Measurements from ENCODE around the gene ZNF462. TPM values are rescaled to one million over a fixed set of nuclear protein-coding genes. Genes with fewer than 3 reads are reported as not detected.

Gene ZNF462, protein sequence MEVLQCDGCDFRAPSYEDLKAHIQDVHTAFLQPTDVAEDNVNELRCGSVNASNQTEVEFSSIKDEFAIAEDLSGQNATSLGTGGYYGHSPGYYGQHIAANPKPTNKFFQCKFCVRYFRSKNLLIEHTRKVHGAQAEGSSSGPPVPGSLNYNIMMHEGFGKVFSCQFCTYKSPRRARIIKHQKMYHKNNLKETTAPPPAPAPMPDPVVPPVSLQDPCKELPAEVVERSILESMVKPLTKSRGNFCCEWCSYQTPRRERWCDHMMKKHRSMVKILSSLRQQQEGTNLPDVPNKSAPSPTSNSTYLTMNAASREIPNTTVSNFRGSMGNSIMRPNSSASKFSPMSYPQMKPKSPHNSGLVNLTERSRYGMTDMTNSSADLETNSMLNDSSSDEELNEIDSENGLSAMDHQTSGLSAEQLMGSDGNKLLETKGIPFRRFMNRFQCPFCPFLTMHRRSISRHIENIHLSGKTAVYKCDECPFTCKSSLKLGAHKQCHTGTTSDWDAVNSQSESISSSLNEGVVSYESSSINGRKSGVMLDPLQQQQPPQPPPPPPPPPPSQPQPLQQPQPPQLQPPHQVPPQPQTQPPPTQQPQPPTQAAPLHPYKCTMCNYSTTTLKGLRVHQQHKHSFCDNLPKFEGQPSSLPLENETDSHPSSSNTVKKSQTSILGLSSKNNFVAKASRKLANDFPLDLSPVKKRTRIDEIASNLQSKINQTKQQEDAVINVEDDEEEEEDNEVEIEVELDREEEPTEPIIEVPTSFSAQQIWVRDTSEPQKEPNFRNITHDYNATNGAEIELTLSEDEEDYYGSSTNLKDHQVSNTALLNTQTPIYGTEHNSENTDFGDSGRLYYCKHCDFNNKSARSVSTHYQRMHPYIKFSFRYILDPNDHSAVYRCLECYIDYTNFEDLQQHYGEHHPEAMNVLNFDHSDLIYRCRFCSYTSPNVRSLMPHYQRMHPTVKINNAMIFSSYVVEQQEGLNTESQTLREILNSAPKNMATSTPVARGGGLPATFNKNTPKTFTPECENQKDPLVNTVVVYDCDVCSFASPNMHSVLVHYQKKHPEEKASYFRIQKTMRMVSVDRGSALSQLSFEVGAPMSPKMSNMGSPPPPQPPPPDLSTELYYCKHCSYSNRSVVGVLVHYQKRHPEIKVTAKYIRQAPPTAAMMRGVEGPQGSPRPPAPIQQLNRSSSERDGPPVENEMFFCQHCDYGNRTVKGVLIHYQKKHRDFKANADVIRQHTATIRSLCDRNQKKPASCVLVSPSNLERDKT (N-terminal part only)
- total RNA-seq (2012; rRNA removed) (16.1 and 18.8 TPM in 2 replicates), polyA plus RNA-seq (2012; rRNA removed) (6.1 and 7.8 TPM in 2 replicates), Bru-seq, nascent RNA (percentile 83 among the genes with signal in this experiment), BruChase-seq, experiment 1, labeled RNA remaining after a 6-hour chase (percentile 58 among the genes with signal in this experiment), BruChase-seq, experiment 2, labeled RNA remaining after a 2-hour chase (percentile 74 among the genes with signal in this experiment)
- 2.6 TPM in 2 replicates for polyA plus RNA-seq (2012; cell fraction: cytosol; rRNA removed)
- polyA plus RNA-seq (2012; cell fraction: nucleus; rRNA removed; ENCODE audit: low replicate concordance), result 5.7 and 10.1 TPM in 2 replicates
- long read RNA-seq, partial matches to known transcripts, result 2 of 6 reads
- long read RNA-seq, other reads (novel, unspliced or antisense), result 4 of 6 reads

DNA sequence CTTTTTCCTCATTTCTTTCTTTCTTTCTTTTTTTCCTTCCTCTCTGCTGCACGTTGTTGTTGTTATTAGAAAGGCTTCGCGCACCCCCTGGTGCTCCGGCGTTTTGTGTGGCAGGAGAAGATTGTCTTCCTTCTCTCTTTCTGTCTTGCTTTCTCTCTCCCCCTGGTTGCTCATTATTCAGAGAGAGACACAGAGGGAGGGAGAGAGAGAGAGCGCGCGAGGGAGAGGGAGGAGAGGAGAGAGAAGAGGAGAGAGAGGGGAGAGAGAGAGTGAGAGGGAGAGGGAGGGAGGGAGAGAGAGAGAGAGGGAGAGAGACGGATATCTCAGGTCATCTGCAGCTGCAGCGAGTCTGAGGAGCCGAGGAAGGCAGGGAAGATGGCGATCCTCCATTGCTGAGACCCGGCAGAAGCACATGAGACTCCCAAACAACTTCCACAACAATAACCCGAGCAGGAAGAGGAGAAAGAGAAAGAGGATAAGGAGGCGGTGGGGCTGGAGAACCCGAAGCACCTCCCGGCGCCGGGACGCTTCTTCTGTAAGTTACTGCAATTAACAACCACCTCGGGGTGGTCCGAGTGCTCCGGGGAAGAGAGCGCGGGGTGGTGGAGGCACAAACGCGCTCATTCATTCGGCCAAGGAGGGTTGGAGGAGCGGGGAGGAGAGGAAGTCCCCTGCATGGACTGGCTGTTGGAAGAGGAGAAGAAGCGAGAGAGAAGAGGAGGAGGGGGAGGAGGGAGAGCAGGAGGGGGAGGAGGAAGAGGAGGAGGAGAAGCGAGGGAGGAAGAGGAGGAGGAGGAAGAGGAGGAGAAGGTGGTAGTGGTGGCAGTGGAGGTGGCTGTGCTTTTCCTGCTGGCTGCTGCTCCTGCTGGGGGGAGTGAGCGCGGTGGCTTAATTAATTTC, at the start of gene ZNF462:
Gene ZNF462, plus strand, starts transcription at position 346 of the 900 bp plus-strand sequence. CDS start 60,218 bp downstream, outside the sequence.
- H4K91ac ChIP-seq (ENCODE audit: insufficient read depth, low read depth, low read length), result peak within 1 kb of the TSS; percentile 62
- H3K9ac ChIP-seq (ENCODE audit: low read depth, low read length), result peak within 1 kb of the TSS; percentile 80
- peak; percentile 79 for DNase-seq
- no TSS peak for BruUV-seq (replicated peaks)
- no peaks in the 10 kb centered on the region for H3K9me1 ChIP-seq (ENCODE audit: insufficient read depth, low read length)
- dilution Hi-C loops (cut with HindIII; ENCODE audit: low sequenced_read_pairs, unreplicated experiment) (no loop called here), in situ Hi-C loops (cut with MboI; ENCODE audit: low sequenced_read_pairs) (loop anchor here (5.0 kb wide), 1 partner anchor 59 kb away; no protein-coding TSS in a partner anchor), intact Hi-C loops (cut with micrococcal nuclease) (loop anchor here (1.0 to 10.0 kb wide), 9 partner anchors 58 to 1021 kb away; partner anchors contain the start of gene RAD23B)
- H4K8ac ChIP-seq (ENCODE audit: low read depth in 2 of 2, low read length in 2 of 2), result peak within 1 kb of the TSS; percentile 26 to 82
- peak within 1 kb of the TSS; percentile 56 for H3K18ac ChIP-seq (ENCODE audit: low read depth, low read length)
- peak within 1 kb of the TSS; percentile 12; the same call in 1 of the 2 replicates for H2BK20ac ChIP-seq (ENCODE audit: low read depth, low read length)
- WGBS, 2 experiments (ENCODE audit: extremely low coverage in 2 of 2, insufficient read length in 1 of 2), result 0% methylated on average over 3 of the region's 33 CpGs; no CpG with 5 or more reads in 1 of the 2 experiments
- peak within 1 kb of the TSS; percentile 63 for H2BK5ac ChIP-seq (ENCODE audit: low read depth, low read length, poor library complexity, severe bottlenecking)
- peak within 1 kb of the TSS; percentile 93 for H2AFZ ChIP-seq (replicated peaks; ENCODE audit: low read length, poor library complexity)
- ChIA-PET CTCF (interaction anchor here (1.1 kb wide), 1 partner anchor 60 kb away, joined by 3 read pairs; no protein-coding TSS in a partner anchor), POLR2A (ENCODE audit: unreplicated experiment) (interaction anchor here (0.6 to 1.1 kb wide), 4 partner anchors 21 to 415 kb away, joined by 3 to 7 read pairs (median 4); no protein-coding TSS in a partner anchor)
- peak within 1 kb of the TSS; percentile 40 for H2AK5ac ChIP-seq (ENCODE audit: low read depth, low read length)
- peaks cover 2% of the 10 kb centered on the region; the same call in 1 of the 2 replicates for H3K9me3 ChIP-seq (ENCODE audit: control insufficient read depth, insufficient read depth, low read length)
- peak within 1 kb of the TSS; percentile 49; the same call in 2 of the 3 replicates for H2BK15ac ChIP-seq (ENCODE audit: low read depth, low read length)
- H3K79me1 ChIP-seq (ENCODE audit: low read depth in 1 of 2, low read length in 2 of 2), result peaks cover 3 to 26% of the 10 kb centered on the region in 2 experiments
- 0 out of 2 replicates have a peak within 1 kb of the TSS, but pooled peaks have one; percentile 13 for H4K5ac ChIP-seq (ENCODE audit: low read depth, low read length)
- H3K4me1 ChIP-seq (ENCODE audit: control insufficient read depth, insufficient read depth, low read length), result no peaks in the 10 kb centered on the region
- peak within 1 kb of the TSS; percentile 70 for H3K23ac ChIP-seq (ENCODE audit: low read depth, low read length)
- peak; percentile 43 for ATAC-seq (ENCODE audit: low read depth)
- no peaks in the 10 kb centered on the region for H3K36me3 ChIP-seq (ENCODE audit: control insufficient read depth, insufficient read depth, low read length)
- H3K4me2 ChIP-seq (ENCODE audit: low read depth, low read length), result peak within 1 kb of the TSS; percentile 82
- H2BK120ac ChIP-seq (ENCODE audit: low read depth, low read length), result peak within 1 kb of the TSS; percentile 82
- peak within 1 kb of the TSS; percentile 80 for H2AK9ac ChIP-seq (replicated peaks; ENCODE audit: low read depth, low read length, poor library complexity)
- no peaks in the 10 kb centered on the region for H4K20me1 ChIP-seq (ENCODE audit: insufficient read depth, low read length)
- H3K4me3 ChIP-seq (ENCODE audit: insufficient read depth, low read depth, low read length), result peak within 1 kb of the TSS; percentile 68
- H3K56ac ChIP-seq (ENCODE audit: extremely low read depth, insufficient read depth, low read length), result peak within 1 kb of the TSS; percentile 69
- H3K27me3 ChIP-seq (ENCODE audit: control insufficient read depth, insufficient read depth, low read length), result peaks cover 9% of the 10 kb centered on the region
- H3K4ac ChIP-seq (ENCODE audit: low read depth, low read length), result peak within 1 kb of the TSS; percentile 81
- H3K27ac ChIP-seq (ENCODE audit: insufficient read depth, low read length), result peak within 1 kb of the TSS; percentile 89
- H3K14ac ChIP-seq (replicated peaks; ENCODE audit: low read depth, low read length), result peak within 1 kb of the TSS; percentile 84
- TF ChIP-seq CHD1 (IDR thresholded peaks at IDR 0.05; ENCODE audit: low read depth, low read length) (no peak), CEBPB (IDR thresholded peaks at IDR 0.05; ENCODE audit: low read depth, low read length) (no peak), POLR2A (IDR thresholded peaks at IDR 0.05; ENCODE audit: low read depth, low read length) (peak; percentile 16; the same call in 1 of the 2 replicates), FOS (IDR thresholded peaks at IDR 0.05; ENCODE audit: low read depth, low read length) (no peak), BHLHE40 (IDR thresholded peaks at IDR 0.05; ENCODE audit: low read depth, low read length) (no peak), RCOR1 (IDR thresholded peaks at IDR 0.05; ENCODE audit: insufficient replicate concordance, low read length) (no peak), USF2 (IDR thresholded peaks at IDR 0.05; ENCODE audit: low read depth, low read length) (no peak)
